ENCODE measurements around the gene PARK7.

PARK7 gene

DNA sequence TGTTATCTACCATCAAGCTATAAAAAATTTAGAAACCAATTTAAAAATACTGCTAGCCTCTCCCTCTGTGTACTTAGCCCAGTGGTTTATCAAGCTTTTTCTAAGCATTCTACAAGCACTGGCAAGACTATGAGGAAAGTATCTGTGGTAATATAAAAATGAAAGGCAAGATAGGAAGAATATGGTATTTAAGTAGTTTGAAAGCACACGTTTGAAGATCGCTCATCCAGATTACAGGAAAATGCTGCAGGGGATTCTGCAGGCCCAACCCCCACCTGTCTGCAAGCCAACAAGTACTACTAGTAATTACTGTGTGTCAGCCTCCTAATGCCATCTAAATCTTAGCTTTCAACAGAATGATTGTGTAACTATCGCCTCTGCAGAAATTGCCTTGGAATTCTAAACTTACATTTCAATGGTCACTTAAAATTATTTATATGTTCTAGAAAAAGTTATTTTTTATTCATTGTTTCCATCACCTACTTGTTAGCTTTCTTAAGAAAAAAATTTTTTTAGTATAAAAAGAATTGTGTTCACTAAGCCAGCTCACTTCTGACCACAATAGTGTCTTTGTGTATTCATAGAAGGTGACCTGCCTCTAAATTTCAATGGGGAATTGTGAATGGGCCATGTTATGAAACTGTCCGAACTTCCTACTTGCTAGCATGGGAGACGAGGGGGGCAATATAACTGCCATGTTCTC, 56.1 kb downstream of the PARK7 start:
- no peak overlapping the region for H3K4me3 ChIP-seq (replicated peaks; ENCODE audit: insufficient read depth, low read length)
- TF ChIP-seq, protein P1, sequence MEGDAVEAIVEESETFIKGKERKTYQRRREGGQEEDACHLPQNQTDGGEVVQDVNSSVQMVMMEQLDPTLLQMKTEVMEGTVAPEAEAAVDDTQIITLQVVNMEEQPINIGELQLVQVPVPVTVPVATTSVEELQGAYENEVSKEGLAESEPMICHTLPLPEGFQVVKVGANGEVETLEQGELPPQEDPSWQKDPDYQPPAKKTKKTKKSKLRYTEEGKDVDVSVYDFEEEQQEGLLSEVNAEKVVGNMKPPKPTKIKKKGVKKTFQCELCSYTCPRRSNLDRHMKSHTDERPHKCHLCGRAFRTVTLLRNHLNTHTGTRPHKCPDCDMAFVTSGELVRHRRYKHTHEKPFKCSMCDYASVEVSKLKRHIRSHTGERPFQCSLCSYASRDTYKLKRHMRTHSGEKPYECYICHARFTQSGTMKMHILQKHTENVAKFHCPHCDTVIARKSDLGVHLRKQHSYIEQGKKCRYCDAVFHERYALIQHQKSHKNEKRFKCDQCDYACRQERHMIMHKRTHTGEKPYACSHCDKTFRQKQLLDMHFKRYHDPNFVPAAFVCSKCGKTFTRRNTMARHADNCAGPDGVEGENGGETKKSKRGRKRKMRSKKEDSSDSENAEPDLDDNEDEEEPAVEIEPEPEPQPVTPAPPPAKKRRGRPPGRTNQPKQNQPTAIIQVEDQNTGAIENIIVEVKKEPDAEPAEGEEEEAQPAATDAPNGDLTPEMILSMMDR (IDR thresholded peaks at IDR 0.05; ENCODE audit: insufficient read depth, low read length), result no peak
- TF ChIP-seq, protein P2, sequence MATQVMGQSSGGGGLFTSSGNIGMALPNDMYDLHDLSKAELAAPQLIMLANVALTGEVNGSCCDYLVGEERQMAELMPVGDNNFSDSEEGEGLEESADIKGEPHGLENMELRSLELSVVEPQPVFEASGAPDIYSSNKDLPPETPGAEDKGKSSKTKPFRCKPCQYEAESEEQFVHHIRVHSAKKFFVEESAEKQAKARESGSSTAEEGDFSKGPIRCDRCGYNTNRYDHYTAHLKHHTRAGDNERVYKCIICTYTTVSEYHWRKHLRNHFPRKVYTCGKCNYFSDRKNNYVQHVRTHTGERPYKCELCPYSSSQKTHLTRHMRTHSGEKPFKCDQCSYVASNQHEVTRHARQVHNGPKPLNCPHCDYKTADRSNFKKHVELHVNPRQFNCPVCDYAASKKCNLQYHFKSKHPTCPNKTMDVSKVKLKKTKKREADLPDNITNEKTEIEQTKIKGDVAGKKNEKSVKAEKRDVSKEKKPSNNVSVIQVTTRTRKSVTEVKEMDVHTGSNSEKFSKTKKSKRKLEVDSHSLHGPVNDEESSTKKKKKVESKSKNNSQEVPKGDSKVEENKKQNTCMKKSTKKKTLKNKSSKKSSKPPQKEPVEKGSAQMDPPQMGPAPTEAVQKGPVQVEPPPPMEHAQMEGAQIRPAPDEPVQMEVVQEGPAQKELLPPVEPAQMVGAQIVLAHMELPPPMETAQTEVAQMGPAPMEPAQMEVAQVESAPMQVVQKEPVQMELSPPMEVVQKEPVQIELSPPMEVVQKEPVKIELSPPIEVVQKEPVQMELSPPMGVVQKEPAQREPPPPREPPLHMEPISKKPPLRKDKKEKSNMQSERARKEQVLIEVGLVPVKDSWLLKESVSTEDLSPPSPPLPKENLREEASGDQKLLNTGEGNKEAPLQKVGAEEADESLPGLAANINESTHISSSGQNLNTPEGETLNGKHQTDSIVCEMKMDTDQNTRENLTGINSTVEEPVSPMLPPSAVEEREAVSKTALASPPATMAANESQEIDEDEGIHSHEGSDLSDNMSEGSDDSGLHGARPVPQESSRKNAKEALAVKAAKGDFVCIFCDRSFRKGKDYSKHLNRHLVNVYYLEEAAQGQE (IDR thresholded peaks at IDR 0.05; ENCODE audit: insufficient replicate concordance, low read depth), result no peak
- TF ChIP-seq SPI1 (IDR thresholded peaks at IDR 0.05; ENCODE audit: borderline replicate concordance, low read depth), result no peak
- no peak for TF ChIP-seq GABPA (IDR thresholded peaks at IDR 0.05; ENCODE audit: low read depth)
- H3K27me3 ChIP-seq (ENCODE audit: insufficient read depth, poor library complexity, severe bottlenecking), result peaks cover 8% of the 10 kb centered on the region
- no peak overlapping the region for H3K27ac ChIP-seq (replicated peaks)
- DNase-seq (ENCODE audit: low read depth in 1 of 2, low spot score in 1 of 2), result no peak

DNA sequence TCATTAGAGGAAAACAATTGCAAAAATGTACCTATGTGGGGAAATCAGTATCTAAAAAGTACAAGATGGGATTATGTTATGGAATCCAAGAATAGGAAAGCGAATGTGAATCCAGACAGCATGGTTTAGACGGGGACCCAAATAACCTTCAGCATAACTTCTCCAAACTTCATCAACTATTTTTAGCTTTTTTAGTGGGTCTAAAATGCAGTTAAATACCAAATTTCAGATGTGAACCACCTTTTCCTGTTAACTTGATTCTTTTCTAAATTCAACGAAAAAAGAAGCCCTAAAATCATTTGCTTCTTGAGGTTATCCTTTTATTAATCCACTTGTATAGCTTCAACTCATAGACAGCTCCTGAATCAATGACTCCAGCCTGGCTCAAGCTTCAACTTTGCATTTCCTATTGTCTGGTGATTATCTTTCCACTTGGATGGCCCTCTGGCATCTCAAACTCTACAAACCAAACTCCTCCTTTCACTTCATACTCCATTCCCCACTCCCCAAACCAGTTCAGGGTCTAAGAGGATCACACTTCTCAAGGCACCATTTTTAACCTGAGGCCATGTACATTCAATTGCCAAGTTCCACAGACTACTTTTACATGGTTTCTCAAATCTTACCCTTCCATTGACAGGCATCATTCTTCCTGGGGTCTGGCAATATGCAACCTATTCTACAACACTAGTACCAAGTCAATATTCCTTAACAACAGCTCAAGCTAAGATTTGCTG, 57.1 kb downstream of the PARK7 start:
- no peak for DNase-seq (ENCODE audit: low read depth in 1 of 2, low spot score in 1 of 2)
- H3K4me3 ChIP-seq (replicated peaks; ENCODE audit: insufficient read depth, low read length), result no peak overlapping the region
- H3K27me3 ChIP-seq (ENCODE audit: insufficient read depth, poor library complexity, severe bottlenecking), result peaks cover 10% of the 10 kb centered on the region
- H3K27ac ChIP-seq (replicated peaks), result no peak overlapping the region
- no peak for TF ChIP-seq GABPA (IDR thresholded peaks at IDR 0.05; ENCODE audit: low read depth)
- no peak for TF ChIP-seq POLR2AphosphoS5 (IDR thresholded peaks at IDR 0.05; ENCODE audit: low read depth)
- no peak for TF ChIP-seq SPI1 (IDR thresholded peaks at IDR 0.05; ENCODE audit: borderline replicate concordance, low read depth)
- TF ChIP-seq, protein P2 (IDR thresholded peaks at IDR 0.05; ENCODE audit: insufficient replicate concordance, low read depth), result no peak
- TF ChIP-seq, protein P1 (IDR thresholded peaks at IDR 0.05; ENCODE audit: insufficient read depth, low read length), result no peak

DNA sequence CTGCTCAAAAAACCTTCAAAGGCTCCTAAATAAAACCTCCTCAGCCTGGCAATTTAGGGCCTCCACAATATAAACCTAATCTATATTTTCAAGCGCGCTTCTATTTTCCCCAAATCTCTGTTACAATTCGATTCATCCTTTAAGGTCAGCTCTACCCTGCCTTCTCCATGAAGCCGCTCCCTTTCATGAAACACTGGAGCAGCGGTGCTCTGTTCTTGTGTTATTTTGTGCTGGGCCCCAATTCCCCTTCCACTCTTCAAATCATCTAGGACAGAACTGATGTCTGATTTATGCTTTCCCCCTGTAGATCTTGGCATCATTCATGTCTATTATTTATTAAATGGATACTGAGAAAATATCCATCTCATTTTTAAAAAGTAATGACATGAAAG, 57.7 kb downstream of the PARK7 start:
- Histone ChIP-seq H3K4me3 (replicated peaks; ENCODE audit: insufficient read depth, low read length) (no peak overlapping the region), H3K27ac (replicated peaks) (no peak overlapping the region), H3K27me3 (ENCODE audit: insufficient read depth, poor library complexity, severe bottlenecking) (peaks cover 10% of the 10 kb centered on the region)
- DNase-seq (ENCODE audit: low read depth in 1 of 2, low spot score in 1 of 2), result no peak
- TF ChIP-seq, protein P2 (IDR thresholded peaks at IDR 0.05; ENCODE audit: insufficient replicate concordance, low read depth), result no peak
- TF ChIP-seq, protein P1 (IDR thresholded peaks at IDR 0.05; ENCODE audit: insufficient read depth, low read length), result no peak
- TF ChIP-seq SPI1 (IDR thresholded peaks at IDR 0.05; ENCODE audit: borderline replicate concordance, low read depth), result no peak
- TF ChIP-seq GABPA (IDR thresholded peaks at IDR 0.05; ENCODE audit: low read depth), result no peak
- no peak for TF ChIP-seq POLR2AphosphoS5 (IDR thresholded peaks at IDR 0.05; ENCODE audit: low read depth)
